ENCODE measurements around the gene CIZ1.
A peak's percentile ranks its signal among the peaks of the same experiment; 100 is the strongest.
"Not testable (repeated sequence)": the region's sequence is repeated elsewhere in the genome, so short reads cannot be mapped to it uniquely, and the experiment has no call there.

Gene CIZ1

DNA sequence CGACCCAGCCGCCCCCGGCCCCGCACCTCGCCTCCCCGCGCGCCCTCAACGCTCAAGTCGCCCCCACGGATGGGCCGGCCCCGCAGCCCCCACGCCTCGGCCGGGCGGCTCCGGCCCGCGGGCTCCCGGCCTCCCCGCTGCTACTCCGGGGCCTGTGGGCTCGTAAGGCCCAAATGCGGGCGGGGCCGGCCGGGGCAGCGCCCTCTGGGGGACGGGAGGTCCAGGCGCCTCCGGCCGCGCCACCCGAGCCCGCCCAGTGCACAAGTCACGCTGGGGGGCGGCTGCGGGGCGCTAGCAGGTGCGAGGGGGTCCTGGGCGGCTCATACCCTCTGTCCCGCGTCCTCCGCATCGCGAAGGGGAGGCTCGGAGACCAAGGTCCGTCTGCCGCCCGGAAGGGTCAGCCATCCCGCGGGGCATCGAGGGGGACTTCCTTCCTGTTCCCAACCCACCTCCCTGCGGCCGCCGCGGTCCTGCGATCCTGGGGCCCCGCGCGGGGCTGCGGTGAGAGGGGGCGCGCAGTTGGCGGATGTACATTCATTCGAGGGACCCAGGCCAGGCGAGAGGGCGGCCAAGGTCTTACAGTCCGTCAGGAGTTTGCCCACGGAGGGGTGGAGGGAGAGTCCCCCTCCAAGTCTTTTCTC, at the start of gene CIZ1:
TSS of gene CIZ1 (minus strand) at position 167 of the 641 bp plus-strand sequence. CDS start 715 bp downstream, outside the sequence.
- DNase-seq = peak; percentile 82

- no peak for DNase-seq
Observed at GRCh38 chr9:128233817-128234406, 42.5 kb upstream of the CIZ1 start.

DNA sequence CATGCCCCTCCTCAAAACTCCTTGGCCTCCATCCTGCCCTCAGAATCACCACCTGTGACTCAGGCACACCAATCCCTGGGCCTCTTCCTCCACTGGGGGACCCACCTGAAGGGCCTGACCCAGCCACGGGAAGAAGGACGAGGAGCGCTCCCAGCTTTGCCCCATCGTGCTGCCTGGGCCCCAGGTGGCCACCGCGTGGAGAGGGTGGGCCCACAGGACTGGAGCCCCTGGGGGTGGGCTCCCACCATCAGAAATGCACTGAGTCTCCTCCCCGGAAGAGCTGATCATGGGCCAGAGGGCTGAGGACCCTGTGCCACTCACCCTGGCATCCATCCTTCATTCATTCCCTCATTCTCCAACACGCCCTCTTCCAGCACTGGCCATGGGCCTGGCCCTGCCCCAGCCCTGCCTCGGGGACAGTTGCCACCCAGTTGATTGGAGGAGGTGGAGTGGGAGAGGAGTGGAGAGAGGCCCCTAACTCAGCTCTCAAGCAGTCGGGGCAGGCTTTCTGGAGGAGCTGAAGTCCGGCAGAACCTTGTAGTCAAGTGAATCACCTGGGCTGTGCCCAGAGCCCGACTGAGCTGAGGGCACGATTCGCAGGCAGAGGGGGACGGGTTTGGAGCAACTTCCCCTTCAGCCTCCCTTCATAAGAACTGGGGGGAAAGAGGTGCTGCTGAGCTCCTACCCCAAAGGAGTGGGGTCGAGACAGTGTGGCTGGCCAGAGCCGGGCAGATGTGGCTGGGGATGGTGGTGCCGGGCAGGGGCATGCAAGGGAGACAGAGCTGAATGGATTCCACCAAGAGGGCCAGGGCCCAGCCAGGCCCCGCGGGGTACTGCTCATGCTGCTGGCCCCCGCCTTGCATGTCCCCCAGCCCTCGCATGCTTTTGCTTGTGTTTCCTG, 41.4 kb upstream of the CIZ1 start:
- DNase-seq = no peak

- DNase-seq = no peak
Observed at GRCh38 chr9:128231638-128232527, 40.5 kb upstream of the CIZ1 start.

- DNase-seq = not testable (repeated sequence)
Observed at GRCh38 chr9:128230897-128231296, 39.5 kb upstream of the CIZ1 start.

DNA sequence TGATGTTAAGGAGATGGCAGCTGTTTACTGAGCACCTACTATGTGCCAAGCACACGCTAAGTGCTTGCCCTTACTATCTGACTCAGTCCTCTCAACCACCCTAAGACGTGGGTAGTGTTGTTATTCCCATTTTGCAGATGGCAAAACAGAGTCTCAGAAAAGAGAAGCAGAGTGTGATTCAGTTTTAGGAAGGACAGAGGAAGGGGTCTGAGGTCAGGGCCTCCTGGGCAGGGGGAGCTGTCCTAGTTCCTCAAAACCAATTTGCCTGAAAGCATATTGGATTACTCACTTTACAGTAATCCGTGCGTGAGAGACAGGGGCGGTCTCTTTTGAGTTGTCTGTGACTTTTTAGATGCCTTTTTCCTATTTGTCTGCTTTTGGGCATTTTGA, 35.0 kb upstream of the CIZ1 start:
- peak; percentile 59 for DNase-seq

GRCh38 chr9:128225770-128226411, 34.5 kb upstream of the CIZ1 start:
- DNase-seq = no peak

GRCh38 chr9:128224877-128225276, 33.5 kb upstream of the CIZ1 start:
- DNase-seq = no peak

DNA sequence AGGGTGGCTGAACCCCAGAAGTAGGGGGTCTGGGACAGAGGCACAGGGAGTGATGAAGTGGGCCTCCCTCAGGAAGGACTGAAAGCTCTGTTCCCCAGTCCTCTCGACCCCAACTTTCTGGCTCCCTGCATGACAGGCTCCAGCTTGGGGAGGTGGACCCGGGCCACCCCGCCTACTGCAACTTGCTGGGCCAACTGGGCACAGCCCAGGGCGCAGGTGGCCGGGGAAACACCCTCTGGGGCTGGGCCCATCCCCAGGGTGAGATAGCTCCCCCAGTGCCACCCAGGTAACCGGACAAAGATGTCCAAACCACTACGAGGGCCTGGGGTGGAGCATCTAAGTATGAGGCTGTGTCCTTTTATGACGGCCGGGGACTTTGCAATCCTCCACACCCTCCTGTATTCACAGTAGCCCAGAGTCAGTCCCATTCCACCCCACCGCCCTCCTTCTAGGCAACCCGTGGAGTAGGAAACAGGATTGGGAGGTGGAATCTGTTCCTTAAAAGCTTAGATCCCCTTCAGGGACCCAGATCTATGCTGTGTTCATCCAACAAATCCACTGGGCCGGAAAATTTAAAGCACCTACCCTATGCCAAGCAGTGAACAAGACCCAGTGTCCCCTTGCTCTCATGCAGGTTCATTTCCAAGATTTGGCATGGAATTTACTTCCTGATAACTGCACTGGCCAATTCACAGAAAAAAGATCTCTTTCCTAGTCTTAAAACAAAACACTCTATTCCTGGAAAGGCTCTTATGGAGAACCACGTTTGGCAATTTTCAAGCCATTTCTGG, 31.7 kb upstream of the CIZ1 start:
- no peak for DNase-seq

DNA sequence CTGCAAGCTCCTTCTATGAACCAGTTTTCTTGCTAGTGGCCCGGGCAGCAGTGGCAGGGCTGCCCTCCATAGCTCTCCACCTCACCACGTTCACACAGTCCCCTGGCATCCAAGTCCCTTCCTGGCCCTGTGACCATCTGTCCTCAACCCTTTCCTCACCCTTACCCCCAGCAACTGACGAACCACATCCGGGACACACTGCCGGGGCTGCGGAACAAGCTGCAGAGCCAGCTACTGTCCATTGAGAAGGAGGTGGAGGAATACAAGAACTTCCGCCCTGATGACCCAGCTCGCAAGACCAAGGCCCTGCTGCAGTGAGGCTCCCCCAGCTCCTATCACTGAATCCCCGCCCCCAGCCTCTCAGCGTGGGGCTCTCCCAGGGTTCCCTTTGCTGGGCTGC, 30.7 kb upstream of the CIZ1 start:
- no peak for DNase-seq

GRCh38 chr9:128219831-128220230, 28.5 kb upstream of the CIZ1 start:
- no peak for DNase-seq

GRCh38 chr9:128218518-128219389, 27.4 kb upstream of the CIZ1 start:
- DNase-seq = peak; percentile 98

DNA sequence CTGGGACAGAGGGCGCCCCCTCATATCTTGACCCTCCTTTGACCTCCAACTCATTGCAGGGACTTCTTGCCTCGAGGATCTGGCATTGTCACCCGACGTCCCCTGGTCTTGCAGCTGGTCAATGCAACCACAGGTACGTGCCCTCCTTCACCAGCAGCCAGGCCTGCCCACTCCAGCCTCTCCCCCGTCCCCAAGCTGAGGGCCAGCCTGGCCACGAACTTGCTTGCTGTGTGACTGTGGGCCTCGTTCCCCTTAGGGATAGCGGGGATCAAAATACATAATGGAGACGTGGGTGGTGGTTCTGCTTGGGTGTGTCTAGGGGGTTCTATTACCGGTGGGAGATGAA, 26.8 kb upstream of the CIZ1 start:
- no peak for DNase-seq

DNA sequence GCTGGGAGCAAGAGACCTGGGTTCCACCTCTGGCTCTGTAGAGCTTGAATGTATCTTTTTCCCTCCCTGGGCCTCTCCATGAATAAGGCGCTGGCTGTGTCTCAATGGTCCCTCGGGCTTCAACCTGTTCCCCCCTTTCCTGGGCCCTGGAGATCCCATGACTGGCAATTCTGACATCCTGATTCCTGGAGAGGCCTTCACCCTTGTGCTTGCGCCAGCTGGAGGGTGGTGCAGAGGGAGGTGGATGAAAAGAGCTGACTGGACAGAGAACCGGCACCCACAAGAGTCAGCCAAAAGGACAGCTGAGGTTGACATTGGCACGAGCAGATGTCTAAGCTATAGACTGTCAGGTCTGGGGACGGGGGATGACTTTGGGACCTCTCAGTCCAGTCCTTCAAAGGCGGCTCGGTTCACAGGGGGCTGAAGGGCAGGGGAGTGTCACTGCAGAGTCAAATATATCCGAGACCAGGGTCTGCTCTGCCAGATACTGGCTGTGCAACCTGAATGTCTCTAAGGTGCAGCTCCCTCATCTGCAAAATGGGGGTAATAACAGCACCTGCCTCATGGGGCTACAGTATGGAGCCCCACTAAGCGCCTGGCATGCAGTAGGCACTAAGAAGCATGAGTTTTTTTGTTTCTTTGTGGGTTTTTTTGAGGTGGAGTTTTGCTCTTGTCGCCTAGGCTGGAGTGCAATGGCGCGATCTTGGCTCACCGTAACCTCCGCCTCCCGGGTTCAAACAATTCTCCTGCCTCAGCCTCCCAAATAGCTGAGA, 25.6 kb upstream of the CIZ1 start:
- DNase-seq = no peak

DNA sequence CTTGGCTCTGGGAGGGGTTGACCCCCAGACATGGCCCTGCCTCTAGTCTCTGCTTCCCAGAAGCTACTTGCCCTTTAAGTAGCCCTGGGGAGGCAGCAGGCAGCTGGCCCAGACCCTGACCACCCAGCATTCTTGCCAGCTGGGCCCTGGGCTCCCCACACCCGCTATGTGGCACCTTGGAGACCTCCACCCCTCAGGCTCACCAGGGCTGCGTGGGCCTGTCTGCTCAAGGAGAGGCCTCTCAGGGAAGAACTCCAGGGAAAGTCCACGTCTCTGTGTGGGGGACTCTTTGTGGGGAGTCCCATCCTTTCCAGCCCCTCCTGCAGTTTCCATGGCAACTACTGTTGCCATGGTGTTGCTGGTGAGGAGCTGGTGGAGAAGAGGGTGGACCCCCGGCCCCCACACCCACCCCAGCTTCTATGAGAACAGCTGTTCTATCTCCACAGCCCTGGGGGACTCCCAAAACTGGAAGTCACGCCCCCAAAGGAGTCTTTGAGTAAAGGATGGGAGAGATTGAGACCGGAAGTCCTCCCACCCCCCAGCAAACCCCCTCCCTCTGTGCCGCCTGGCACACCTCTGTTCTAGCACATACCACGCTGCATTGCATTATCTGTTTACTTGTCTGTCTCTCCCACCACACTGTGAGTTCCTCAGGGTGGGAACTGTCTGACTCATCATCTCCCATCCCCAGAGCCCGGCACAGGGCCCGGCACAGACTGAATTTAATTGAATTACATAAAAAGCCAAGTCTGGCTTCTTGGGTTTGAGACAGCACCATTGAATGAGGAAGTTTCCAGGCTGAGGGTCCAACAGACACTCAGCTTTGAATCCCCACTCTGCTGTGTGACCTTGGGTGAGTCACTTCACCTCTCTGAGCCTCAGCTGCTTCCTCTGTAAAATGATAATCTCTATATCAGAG, 24.4 kb upstream of the CIZ1 start:
- DNase-seq = no peak

GRCh38 chr9:128214571-128215490, 23.5 kb upstream of the CIZ1 start:
- DNase-seq = no peak

DNA sequence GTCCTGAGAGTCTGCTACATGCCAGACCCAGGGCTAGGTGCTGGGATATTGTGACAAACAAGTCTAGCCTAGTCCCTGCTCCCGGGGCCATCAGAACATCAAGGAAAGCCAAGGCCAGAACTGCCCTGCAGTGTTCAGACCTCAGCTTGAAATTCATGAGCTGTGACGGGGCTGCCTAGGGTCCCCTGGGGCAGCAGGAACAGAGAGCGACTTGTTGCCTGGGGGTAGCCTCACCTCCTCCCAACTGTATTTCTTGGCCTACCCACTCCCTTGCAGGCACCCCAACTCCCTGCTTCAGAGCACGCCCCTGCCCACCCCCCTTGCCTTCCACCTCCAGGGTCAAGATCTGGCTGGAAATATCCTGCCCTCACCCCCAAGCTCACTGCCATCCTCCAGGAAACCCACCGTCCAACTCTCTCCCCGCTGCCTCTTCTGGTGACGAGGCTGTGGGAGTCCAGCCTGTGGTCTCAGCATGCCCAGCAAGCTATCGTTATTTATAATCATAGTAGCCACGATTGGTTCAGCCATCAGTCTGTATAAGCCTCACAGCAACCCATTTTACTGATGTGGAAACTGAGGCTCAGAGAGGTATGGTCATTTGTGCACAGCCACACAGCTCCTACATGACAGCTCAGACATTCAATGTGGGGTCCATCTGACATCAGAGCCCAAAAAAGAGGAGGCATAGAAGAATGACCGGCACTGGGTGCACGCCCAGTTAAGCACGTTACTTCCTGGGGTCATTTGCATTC, 22.6 kb upstream of the CIZ1 start:
- no peak for DNase-seq
